ENCODE results near the gene TPK1.
"Not testable (repeated sequence)": the region's sequence is repeated elsewhere in the genome, so short reads cannot be mapped to it uniquely, and the experiment has no call there.

TPK1 gene

DNA sequence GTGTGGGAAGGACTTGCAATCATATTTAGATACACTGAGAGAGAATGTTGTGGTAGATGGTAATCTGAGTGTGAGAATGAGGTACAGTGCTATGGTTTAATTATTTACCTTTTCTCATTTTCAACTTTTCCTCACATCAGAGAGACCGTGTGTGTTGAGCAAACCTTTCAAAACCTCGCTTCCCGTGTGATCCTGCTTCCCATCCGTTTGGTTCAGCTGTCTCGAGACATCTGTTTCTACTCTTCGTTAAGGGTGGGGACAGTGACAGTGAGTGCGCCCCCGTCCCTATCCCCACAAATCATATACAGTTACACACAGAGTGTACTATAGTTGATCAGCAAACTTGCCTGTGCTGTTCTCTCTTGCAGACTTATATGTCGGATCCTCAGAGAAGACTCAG is 399.4 kb downstream of the TPK1 start:
- no peaks in the 10 kb centered on the region for H3K9me3 ChIP-seq (ENCODE audit: control insufficient read depth in 1 of 2, low read length in 2 of 2)
- no peak overlapping the region for H3K27ac ChIP-seq (ENCODE audit: low read length)
- no peaks in the 10 kb centered on the region for H3K4me1 ChIP-seq (ENCODE audit: control insufficient read depth in 1 of 2, insufficient read depth in 2 of 2, low read length in 2 of 2)
- no peak overlapping the region for H3K4me3 ChIP-seq (ENCODE audit: low read depth in 1 of 2, low read length in 2 of 2)
- H3K27me3 ChIP-seq (ENCODE audit: low read depth, low read length), result no peaks in the 10 kb centered on the region
- no peaks in the 10 kb centered on the region for H3K36me3 ChIP-seq (ENCODE audit: control insufficient read depth in 1 of 2, insufficient read depth in 2 of 2, low read length in 2 of 2)

DNA sequence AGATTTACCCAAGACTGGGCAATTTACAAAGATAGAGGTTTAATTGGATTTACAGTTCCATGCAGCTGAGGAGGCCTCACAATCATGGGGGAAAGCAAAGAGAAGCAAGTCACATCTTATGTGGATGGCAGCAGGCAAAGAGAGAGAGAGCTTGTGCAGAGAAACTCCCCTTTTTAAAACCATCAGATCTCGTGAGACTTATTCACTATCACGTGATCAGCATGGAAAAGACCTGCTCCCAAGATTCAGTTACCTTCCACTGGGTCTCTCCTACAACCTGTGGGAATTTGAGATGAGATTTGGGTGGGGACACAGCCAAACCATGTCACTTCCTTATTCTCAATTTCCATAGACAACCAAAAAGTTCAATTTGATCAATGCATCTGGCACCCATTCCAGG is 407.4 kb downstream of the TPK1 start:
- H3K27me3 ChIP-seq (ENCODE audit: low read depth, low read length), result no peaks in the 10 kb centered on the region
- peaks cover 0 to 14% of the 10 kb centered on the region in 2 donors for H3K9me3 ChIP-seq (ENCODE audit: control insufficient read depth in 1 of 2, low read length in 2 of 2)
- H3K4me1 ChIP-seq (ENCODE audit: control insufficient read depth in 1 of 2, insufficient read depth in 2 of 2, low read length in 2 of 2), result no peaks in the 10 kb centered on the region
- no peak overlapping the region for H3K4me3 ChIP-seq (ENCODE audit: low read depth in 1 of 2, low read length in 2 of 2)
- H3K36me3 ChIP-seq (ENCODE audit: control insufficient read depth in 1 of 2, insufficient read depth in 2 of 2, low read length in 2 of 2), result no peaks in the 10 kb centered on the region
- H3K27ac ChIP-seq (ENCODE audit: low read length), result no peak overlapping the region

DNA sequence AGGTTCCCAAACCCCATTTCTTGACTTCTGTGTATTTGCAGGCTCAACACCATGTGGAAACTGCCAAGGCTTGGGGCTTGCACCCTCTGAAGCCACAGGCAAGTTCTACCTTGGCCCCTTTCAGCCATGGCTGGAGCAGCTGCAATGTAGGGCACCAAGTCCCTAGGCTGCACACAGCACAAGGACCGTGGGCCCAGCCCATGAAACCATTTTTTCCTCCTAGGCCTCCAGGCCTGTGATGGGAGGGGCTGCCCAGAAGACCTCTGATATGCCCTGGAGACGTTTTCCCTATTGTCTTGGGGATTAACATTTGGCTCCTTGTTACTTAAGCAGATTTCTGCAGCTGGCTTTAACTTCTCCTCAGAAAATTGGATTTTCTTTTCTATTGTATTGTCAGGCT is 408.3 kb downstream of the TPK1 start:
- not testable (repeated sequence) for H3K27ac ChIP-seq (ENCODE audit: low read length); H3K27me3 ChIP-seq (ENCODE audit: low read depth, low read length); H3K36me3 ChIP-seq (ENCODE audit: control insufficient read depth in 1 of 2, insufficient read depth in 2 of 2, low read length in 2 of 2); H3K4me3 ChIP-seq (ENCODE audit: low read depth in 1 of 2, low read length in 2 of 2); H3K4me1 ChIP-seq (ENCODE audit: control insufficient read depth in 1 of 2, insufficient read depth in 2 of 2, low read length in 2 of 2)
- H3K9me3 ChIP-seq (ENCODE audit: control insufficient read depth in 1 of 2, low read length in 2 of 2), result peaks cover 0 to 14% of the 10 kb centered on the region in 2 donors

DNA sequence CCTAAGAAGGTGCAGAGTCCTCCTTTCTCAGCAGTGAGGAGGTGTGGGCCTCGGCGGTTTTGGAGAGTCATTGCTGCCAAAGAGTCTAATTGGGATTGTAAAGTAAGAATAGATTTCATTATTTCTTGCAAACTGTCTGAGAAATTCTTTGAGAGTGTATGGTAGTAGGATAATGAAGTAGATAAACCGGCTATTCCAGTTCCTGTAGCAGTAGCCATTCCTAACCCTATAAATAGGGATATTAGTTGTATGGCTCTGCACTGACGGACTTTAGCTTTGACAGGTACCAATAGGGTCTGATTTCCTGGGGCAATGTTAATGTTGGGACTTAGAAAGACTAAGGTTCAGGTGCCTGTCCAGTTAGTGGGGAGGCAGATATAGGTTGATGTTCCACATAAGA is 416.9 kb downstream of the TPK1 start:
- H3K4me1 ChIP-seq (ENCODE audit: control insufficient read depth in 1 of 2, insufficient read depth in 2 of 2, low read length in 2 of 2); H3K36me3 ChIP-seq (ENCODE audit: control insufficient read depth in 1 of 2, insufficient read depth in 2 of 2, low read length in 2 of 2); H3K9me3 ChIP-seq (ENCODE audit: control insufficient read depth in 1 of 2, low read length in 2 of 2); H3K27ac ChIP-seq (ENCODE audit: low read length); H3K4me3 ChIP-seq (ENCODE audit: low read depth in 1 of 2, low read length in 2 of 2); H3K27me3 ChIP-seq (ENCODE audit: low read depth, low read length): not testable (repeated sequence)

DNA sequence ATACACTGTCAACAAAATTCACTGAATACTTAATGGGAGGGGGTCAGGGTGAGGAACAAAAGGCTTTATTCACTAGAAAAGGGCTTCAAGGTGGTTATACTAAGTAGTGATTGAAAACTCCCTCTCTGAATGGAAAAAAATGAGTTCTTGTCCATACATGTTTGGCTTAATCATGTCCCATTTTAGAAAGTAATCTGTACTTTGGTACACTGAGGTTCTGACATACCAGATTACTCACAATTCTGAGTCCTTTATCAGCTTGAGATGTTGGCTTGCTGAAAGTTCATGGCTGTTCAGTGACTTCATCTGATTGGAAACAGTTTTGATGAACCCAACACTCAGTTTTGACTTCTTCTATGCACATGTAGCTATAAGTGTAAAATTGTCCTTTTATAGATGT is 419.5 kb downstream of the TPK1 start:
- Histone ChIP-seq H3K4me3 (ENCODE audit: low read depth in 1 of 2, low read length in 2 of 2) (no peak overlapping the region), H3K36me3 (ENCODE audit: control insufficient read depth in 1 of 2, insufficient read depth in 2 of 2, low read length in 2 of 2) (no peaks in the 10 kb centered on the region), H3K9me3 (ENCODE audit: control insufficient read depth in 1 of 2, low read length in 2 of 2) (no peaks in the 10 kb centered on the region), H3K27me3 (ENCODE audit: low read depth, low read length) (no peaks in the 10 kb centered on the region), H3K4me1 (ENCODE audit: control insufficient read depth in 1 of 2, insufficient read depth in 2 of 2, low read length in 2 of 2) (no peaks in the 10 kb centered on the region), H3K27ac (ENCODE audit: low read length) (no peak overlapping the region)

DNA sequence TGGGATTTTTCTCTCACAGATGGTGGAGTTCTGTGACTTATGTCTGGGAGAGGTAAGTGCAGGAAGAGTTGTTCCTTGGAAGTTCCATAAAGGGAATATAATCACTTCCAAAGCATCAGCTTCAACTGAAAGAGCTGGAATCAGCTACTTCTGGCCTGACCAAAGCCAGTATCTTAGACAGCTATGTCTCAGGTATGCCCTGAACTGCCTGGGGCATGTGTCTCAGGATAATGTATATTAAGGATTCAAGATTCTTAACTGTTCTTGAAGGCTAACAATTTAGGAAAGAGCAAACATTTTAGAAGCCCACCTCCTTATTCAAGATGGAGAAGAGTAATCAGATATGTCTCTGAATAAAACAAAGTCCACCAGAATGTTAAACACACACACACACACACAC is 420.0 kb downstream of the TPK1 start:
- H3K27ac ChIP-seq (ENCODE audit: low read length), result no peak overlapping the region
- H3K4me3 ChIP-seq (ENCODE audit: low read depth in 1 of 2, low read length in 2 of 2), result no peak overlapping the region
- no peaks in the 10 kb centered on the region for H3K27me3 ChIP-seq (ENCODE audit: low read depth, low read length)
- H3K4me1 ChIP-seq (ENCODE audit: control insufficient read depth in 1 of 2, insufficient read depth in 2 of 2, low read length in 2 of 2), result no peaks in the 10 kb centered on the region
- no peaks in the 10 kb centered on the region for H3K36me3 ChIP-seq (ENCODE audit: control insufficient read depth in 1 of 2, insufficient read depth in 2 of 2, low read length in 2 of 2)
- H3K9me3 ChIP-seq (ENCODE audit: control insufficient read depth in 1 of 2, low read length in 2 of 2), result no peaks in the 10 kb centered on the region

DNA sequence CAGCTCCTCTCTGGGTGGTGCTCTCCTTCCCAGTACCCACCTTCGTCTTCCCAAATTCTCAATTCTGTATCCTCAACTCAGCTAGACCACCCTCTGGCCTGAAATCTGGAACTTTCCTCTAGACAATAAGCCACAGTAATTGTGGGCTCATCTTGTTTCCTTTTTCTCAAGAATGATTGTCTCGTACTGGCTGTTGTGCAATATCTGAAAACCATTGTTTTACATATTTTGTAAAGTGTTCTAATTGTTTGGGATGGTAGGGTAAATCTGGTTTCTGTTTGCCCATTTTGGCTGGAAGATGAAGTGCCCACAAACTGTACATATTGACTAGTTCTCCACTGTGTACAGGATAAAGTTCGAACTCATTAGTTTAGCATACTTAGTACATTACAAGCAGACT is 421.0 kb downstream of the TPK1 start:
- no peaks in the 10 kb centered on the region for H3K27me3 ChIP-seq (ENCODE audit: low read depth, low read length)
- no peak overlapping the region for H3K27ac ChIP-seq (ENCODE audit: low read length)
- H3K36me3 ChIP-seq (ENCODE audit: control insufficient read depth in 1 of 2, insufficient read depth in 2 of 2, low read length in 2 of 2), result no peaks in the 10 kb centered on the region

DNA sequence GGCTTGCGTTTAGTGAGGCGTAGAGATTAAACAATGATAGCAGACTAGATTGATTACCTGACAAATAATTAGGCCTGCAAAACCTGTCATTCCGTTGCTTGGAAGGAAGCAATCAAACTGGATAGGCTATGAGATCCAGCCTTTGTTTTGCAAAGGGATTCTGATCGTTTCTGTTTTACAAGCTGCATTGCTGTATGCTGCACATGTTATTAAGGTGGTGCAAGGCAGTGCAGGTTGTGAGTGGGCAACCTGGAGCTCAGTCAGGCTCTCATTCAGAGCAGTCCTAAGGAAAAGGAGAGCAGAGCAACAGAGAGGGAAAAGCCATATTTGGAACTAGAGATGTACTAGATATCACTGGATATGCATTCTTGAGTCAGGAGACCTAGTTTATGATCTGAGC is 425.4 kb downstream of the TPK1 start:
- H3K36me3 ChIP-seq (ENCODE audit: control insufficient read depth in 1 of 2, insufficient read depth in 2 of 2, low read length in 2 of 2), result no peaks in the 10 kb centered on the region
- H3K27me3 ChIP-seq (ENCODE audit: low read depth, low read length), result no peaks in the 10 kb centered on the region
- H3K27ac ChIP-seq (ENCODE audit: low read length), result no peak overlapping the region

More for the DNA sequence above, 421.0 kb downstream of the TPK1 start:
- Histone ChIP-seq H3K9me3 (ENCODE audit: control insufficient read depth in 1 of 2, low read length in 2 of 2) (no peaks in the 10 kb centered on the region), H3K4me1 (ENCODE audit: control insufficient read depth in 1 of 2, insufficient read depth in 2 of 2, low read length in 2 of 2) (no peaks in the 10 kb centered on the region), H3K4me3 (ENCODE audit: low read depth in 1 of 2, low read length in 2 of 2) (no peak overlapping the region)

DNA sequence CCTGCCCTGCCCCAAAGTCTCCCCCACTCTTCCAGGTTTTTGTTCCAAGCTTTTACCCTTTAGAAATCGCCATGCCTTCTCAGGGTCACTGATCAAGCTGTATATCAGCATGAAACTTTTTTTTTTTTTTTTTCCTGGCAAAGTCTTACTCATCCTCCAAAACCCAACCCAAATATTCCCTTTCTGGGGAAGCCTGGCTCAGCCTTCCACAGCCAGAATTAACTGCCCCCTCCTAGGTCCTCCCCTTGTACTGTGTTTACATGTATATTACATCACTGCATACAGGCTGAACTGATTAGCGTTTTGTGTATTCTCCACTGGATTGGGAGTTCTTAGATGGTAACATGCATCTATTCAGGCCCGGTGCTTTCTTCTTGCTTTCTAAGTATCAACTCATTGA is 427.7 kb downstream of the TPK1 start:
- Histone ChIP-seq H3K4me3 (ENCODE audit: low read depth in 1 of 2, low read length in 2 of 2) (no peak overlapping the region), H3K27ac (ENCODE audit: low read length) (no peak overlapping the region), H3K27me3 (ENCODE audit: low read depth, low read length) (no peaks in the 10 kb centered on the region), H3K9me3 (ENCODE audit: control insufficient read depth in 1 of 2, low read length in 2 of 2) (no peaks in the 10 kb centered on the region), H3K36me3 (ENCODE audit: control insufficient read depth in 1 of 2, insufficient read depth in 2 of 2, low read length in 2 of 2) (no peaks in the 10 kb centered on the region), H3K4me1 (ENCODE audit: control insufficient read depth in 1 of 2, insufficient read depth in 2 of 2, low read length in 2 of 2) (peaks cover 0 to 5% of the 10 kb centered on the region in 2 donors)

More for the DNA sequence above, 425.4 kb downstream of the TPK1 start:
- Histone ChIP-seq H3K4me3 (ENCODE audit: low read depth in 1 of 2, low read length in 2 of 2) (no peak overlapping the region), H3K9me3 (ENCODE audit: control insufficient read depth in 1 of 2, low read length in 2 of 2) (no peaks in the 10 kb centered on the region), H3K4me1 (ENCODE audit: control insufficient read depth in 1 of 2, insufficient read depth in 2 of 2, low read length in 2 of 2) (peaks cover 0 to 5% of the 10 kb centered on the region in 2 donors)

DNA sequence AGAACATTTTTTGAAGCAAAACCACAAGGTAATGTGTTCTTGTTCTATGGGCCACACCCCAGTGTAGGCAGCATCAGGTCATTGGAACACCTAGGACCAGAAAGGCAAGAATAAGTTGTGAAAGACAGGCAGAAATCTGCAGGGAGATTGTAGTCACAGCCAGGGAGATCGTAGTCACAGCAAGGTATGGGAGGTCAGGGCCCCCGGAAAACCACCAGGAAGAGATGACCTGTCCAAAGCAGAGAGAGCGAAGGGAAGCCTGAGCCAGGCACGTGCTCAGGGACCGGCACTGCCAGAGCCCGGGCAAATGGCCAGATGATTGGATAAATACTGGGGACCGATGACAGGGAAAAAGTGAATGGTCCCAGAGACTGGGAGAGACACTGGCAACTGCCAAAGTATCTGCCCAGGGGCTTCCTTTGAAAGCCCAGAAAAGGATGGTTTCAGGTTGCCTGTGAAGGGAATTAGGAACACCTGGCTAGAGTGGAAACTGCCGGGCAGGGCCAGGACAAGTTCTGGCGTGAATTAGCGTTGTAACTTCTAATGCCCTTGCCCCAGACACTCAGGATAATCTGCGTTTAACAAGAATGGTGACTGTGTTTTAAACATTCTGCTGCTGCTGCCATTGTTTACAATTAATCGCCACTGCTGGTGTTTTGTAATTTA is 428.5 kb downstream of the TPK1 start:
- Histone ChIP-seq H3K4me1 (ENCODE audit: control insufficient read depth in 1 of 2, insufficient read depth in 2 of 2, low read length in 2 of 2) (peaks cover 0 to 5% of the 10 kb centered on the region in 2 donors), H3K36me3 (ENCODE audit: control insufficient read depth in 1 of 2, insufficient read depth in 2 of 2, low read length in 2 of 2) (no peaks in the 10 kb centered on the region), H3K27me3 (ENCODE audit: low read depth, low read length) (no peaks in the 10 kb centered on the region), H3K4me3 (ENCODE audit: low read depth in 1 of 2, low read length in 2 of 2) (no peak overlapping the region), H3K9me3 (ENCODE audit: control insufficient read depth in 1 of 2, low read length in 2 of 2) (no peaks in the 10 kb centered on the region), H3K27ac (ENCODE audit: low read length) (no peak overlapping the region)

DNA sequence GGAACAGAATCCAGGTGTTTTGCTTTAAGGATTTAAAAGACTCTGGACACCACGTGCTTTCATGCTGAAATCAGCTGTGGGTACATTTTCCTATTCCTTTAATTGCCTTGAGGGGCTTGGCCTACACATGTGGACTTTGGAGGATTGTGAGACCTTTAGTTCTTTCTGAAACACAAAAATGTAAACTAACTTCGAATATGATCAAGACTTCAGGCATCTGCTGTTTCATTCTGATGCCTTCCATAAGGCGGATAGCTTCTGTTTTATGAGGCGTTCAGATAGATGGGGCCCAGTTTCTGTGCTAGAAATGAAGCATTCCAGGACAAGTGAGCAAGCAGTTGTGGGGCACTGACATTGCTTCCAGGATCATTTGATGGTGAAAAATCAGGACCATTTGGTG is 430.9 kb downstream of the TPK1 start:
- Histone ChIP-seq H3K4me1 (ENCODE audit: control insufficient read depth in 1 of 2, insufficient read depth in 2 of 2, low read length in 2 of 2) (peaks cover 0 to 5% of the 10 kb centered on the region in 2 donors), H3K4me3 (ENCODE audit: low read depth in 1 of 2, low read length in 2 of 2) (no peak overlapping the region), H3K36me3 (ENCODE audit: control insufficient read depth in 1 of 2, insufficient read depth in 2 of 2, low read length in 2 of 2) (no peaks in the 10 kb centered on the region), H3K27ac (ENCODE audit: low read length) (no peak overlapping the region), H3K27me3 (ENCODE audit: low read depth, low read length) (no peaks in the 10 kb centered on the region), H3K9me3 (ENCODE audit: control insufficient read depth in 1 of 2, low read length in 2 of 2) (no peaks in the 10 kb centered on the region)

DNA sequence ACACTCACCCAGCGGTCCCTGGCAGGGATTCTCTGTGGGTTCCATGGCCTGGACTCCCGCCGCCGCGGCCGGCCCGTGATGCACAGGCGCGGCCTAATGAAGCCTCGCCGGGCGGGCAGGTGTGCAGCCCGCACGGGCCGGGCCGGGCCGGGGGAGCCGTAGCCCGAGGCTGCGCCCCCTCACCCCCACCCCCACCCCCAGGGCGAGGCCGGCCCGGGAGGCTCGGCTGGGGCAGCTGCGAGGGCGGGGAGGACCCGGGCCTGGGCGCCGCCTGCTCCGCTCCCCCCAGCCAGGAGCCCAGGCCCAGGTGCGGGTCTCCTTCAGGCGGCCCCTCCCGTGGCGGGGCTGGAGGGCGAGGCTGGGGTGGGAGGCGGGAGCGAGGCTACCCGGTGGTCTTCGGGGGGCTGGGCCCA is 432.2 kb downstream of the TPK1 start, which contains the start of gene NOBOX:
Gene NOBOX, minus strand, starts transcription at position 45 of the 413 bp plus-strand sequence.
- Histone ChIP-seq H3K4me3 (ENCODE audit: low read depth in 1 of 2, low read length in 2 of 2) (no peak within 1 kb of the TSS), H3K27me3 (ENCODE audit: low read depth, low read length) (no peaks in the 10 kb centered on the region), H3K27ac (ENCODE audit: low read length) (no peak within 1 kb of the TSS), H3K4me1 (ENCODE audit: control insufficient read depth in 1 of 2, insufficient read depth in 2 of 2, low read length in 2 of 2) (peaks cover 0 to 5% of the 10 kb centered on the region in 2 donors), H3K36me3 (ENCODE audit: control insufficient read depth in 1 of 2, insufficient read depth in 2 of 2, low read length in 2 of 2) (no peaks in the 10 kb centered on the region), H3K9me3 (ENCODE audit: control insufficient read depth in 1 of 2, low read length in 2 of 2) (no peaks in the 10 kb centered on the region)
